OCI-LY1 (cell line): ENCODE data around the gene MORN5.

Source experiments
- CTCF ChIP-seq: fragments of 200-600 bp; sonication (generic), shearing (Covaris generic); IDR thresholded peaks from 2 replicates; pipeline ENCODE4 v1.5.1; 2017; ENCODE audit warnings: mild to moderate bottlenecking, antibody characterized with exemption, low read length, moderate library complexity, mixed read lengths
- EZH2 ChIP-seq: fragments of 200-600 bp; sonication (generic), shearing (Covaris generic); IDR thresholded peaks from 2 replicates; pipeline ENCODE4 v1.8.0; 2017; ENCODE audit warnings: borderline replicate concordance, mixed run types, mild to moderate bottlenecking, antibody characterized with exemption, low read length, moderate library complexity, mixed read lengths

GRCh38 chr9:122180633-122181032, 20.9 kb downstream of the MORN5 start:
- TF ChIP-seq CTCF (no peak), EZH2 (no peak)
